K562 (cell line): ENCODE data around the gene PRKCE.

Experiments used
- FIP1L1 ChIP-seq: fragments of 200-400 bp; formaldehyde crosslinking; IDR thresholded peaks from 2 replicates; pipeline ENCODE4 v1.6.1; 2018; ENCODE audit warnings: mild to moderate bottlenecking, low read depth, low read length; ENCODE audit not compliant: poor library complexity, severe bottlenecking
- STAT5B ChIP-seq: fragments of 250-450 bp; sonication (Bioruptor Pico); IDR thresholded peaks from 2 replicates; pipeline ENCODE4 v1.8.0; 2021; ENCODE audit warnings: mild to moderate bottlenecking, inconsistent platforms

- TF ChIP-seq STAT5B (CRISPR knock-in tag) (no peak), FIP1L1 (no peak)
These were observed 34.6 kb upstream of the PRKCE start for GRCh38 chr2:45616658-45617411.
